Activated CD4-positive, CD25-positive, alpha-beta regulatory T cell treated with anti-CD3 and anti-CD28 coated beads, Interleukin-2, amount 50 U/mL, for 24 hours (primary cell): ENCODE measurements around the gene PAAF1.
A peak's percentile ranks its signal among the peaks of the same experiment; 100 is the strongest.
"Not testable (repeated sequence)": the region's sequence is repeated elsewhere in the genome, so short reads cannot be mapped to it uniquely, and the experiment has no call there.

ENCODE experiments used
- ATAC-seq, 2 donors: fragments of 150-1000 bp; cut with Tn5 transposase; one replicate each; pipeline ENCODE4 v1.10.0; 2021; ENCODE audit warnings: mild to moderate bottlenecking in 1 of 2, moderate library complexity in 1 of 2

The PAAF1 gene

GRCh38 chr11:73883856-73884255 lies 7.1 kb downstream of the PAAF1 start:
- no peak for ATAC-seq

- no peak for ATAC-seq
Observed at GRCh38 chr11:73888244-73888643, 11.4 kb downstream of the PAAF1 start.

GRCh38 chr11:73889019-73889418 lies 12.2 kb downstream of the PAAF1 start:
- peak; percentile 53 to 64 for ATAC-seq

GRCh38 chr11:73889536-73889935 lies 12.7 kb downstream of the PAAF1 start:
- no peak for ATAC-seq

- ATAC-seq, result no peak
Observed at GRCh38 chr11:73893041-73893440, 16.2 kb downstream of the PAAF1 start.

GRCh38 chr11:73894725-73895335 lies 18.0 kb downstream of the PAAF1 start:
- ATAC-seq, result no peak

GRCh38 chr11:73902303-73902702 lies 25.5 kb downstream of the PAAF1 start:
- no peak for ATAC-seq

GRCh38 chr11:73907191-73907590 lies 30.4 kb downstream of the PAAF1 start:
- ATAC-seq, result peak; percentile 63 to 69

GRCh38 chr11:73912026-73912425 lies 35.2 kb downstream of the PAAF1 start:
- no peak for ATAC-seq

GRCh38 chr11:73913472-73913871 lies 36.7 kb downstream of the PAAF1 start:
- no peak for ATAC-seq

- ATAC-seq, result no peak
Observed at GRCh38 chr11:73914284-73914683, 37.5 kb downstream of the PAAF1 start.

GRCh38 chr11:73916435-73916834 lies 39.6 kb downstream of the PAAF1 start:
- ATAC-seq, result peak in 1 of 2 donors; percentile 41

- no peak for ATAC-seq
Observed at GRCh38 chr11:73921180-73921579, 44.4 kb downstream of the PAAF1 start.

- no peak for ATAC-seq
Observed at GRCh38 chr11:73929388-73929787, 52.6 kb downstream of the PAAF1 start.

GRCh38 chr11:73931039-73931645 lies 54.3 kb downstream of the PAAF1 start:
- peak; percentile 32 to 43 for ATAC-seq

- no peak for ATAC-seq
Observed at GRCh38 chr11:73931951-73932350, 55.2 kb downstream of the PAAF1 start.

- ATAC-seq, result no peak
Observed at GRCh38 chr11:73932781-73933180, 56.0 kb downstream of the PAAF1 start.

GRCh38 chr11:73936047-73936446 lies 59.2 kb downstream of the PAAF1 start:
- ATAC-seq, result not testable (repeated sequence)

- ATAC-seq, result no peak
Observed at GRCh38 chr11:73939096-73939495, 62.3 kb downstream of the PAAF1 start.

GRCh38 chr11:73940801-73941570 lies 64.2 kb downstream of the PAAF1 start:
- no peak for ATAC-seq

- ATAC-seq, result no peak
Observed at GRCh38 chr11:73942010-73942409, 65.2 kb downstream of the PAAF1 start.

- no peak for ATAC-seq
Observed at GRCh38 chr11:73944085-73944484, 67.3 kb downstream of the PAAF1 start.

GRCh38 chr11:73944901-73945300 lies 68.1 kb downstream of the PAAF1 start:
- no peak for ATAC-seq

- ATAC-seq, result no peak
Observed at GRCh38 chr11:73945396-73945795, 68.6 kb downstream of the PAAF1 start.
